Cerebellar cortex (tissue), 1 donor: ENCODE data around the gene ABCC1.
"Not testable (repeated sequence)": the region's sequence is repeated elsewhere in the genome, so short reads cannot be mapped to it uniquely, and the experiment has no call there.

Experiments used
- DNase-seq: peaks from one replicate; pipeline ENCODE4 v3.0.0-alpha.2; 2015; ENCODE audit warnings: low spot score

Gene ABCC1

GRCh38 chr16:16189842-16190241 is 240.4 kb downstream of the ABCC1 start:
- DNase-seq = no peak

GRCh38 chr16:16190546-16190945 is 241.1 kb downstream of the ABCC1 start:
- no peak for DNase-seq

- not testable (repeated sequence) for DNase-seq
Measured at GRCh38 chr16:16190966-16191365, 241.6 kb downstream of the ABCC1 start.

- no peak for DNase-seq
Measured at GRCh38 chr16:16191493-16192167, 242.2 kb downstream of the ABCC1 start.
